ENCODE data around the gene TBC1D22B.

Gene TBC1D22B, protein sequence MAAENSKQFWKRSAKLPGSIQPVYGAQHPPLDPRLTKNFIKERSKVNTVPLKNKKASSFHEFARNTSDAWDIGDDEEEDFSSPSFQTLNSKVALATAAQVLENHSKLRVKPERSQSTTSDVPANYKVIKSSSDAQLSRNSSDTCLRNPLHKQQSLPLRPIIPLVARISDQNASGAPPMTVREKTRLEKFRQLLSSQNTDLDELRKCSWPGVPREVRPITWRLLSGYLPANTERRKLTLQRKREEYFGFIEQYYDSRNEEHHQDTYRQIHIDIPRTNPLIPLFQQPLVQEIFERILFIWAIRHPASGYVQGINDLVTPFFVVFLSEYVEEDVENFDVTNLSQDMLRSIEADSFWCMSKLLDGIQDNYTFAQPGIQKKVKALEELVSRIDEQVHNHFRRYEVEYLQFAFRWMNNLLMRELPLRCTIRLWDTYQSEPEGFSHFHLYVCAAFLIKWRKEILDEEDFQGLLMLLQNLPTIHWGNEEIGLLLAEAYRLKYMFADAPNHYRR

GRCh38 chr6:37257634-37258404, at the start of gene TBC1D22B, which contains the start of gene TMEM217:
Gene TBC1D22B, plus strand, starts transcription at chr6:37257772. Its CDS starts 146 bp downstream, at chr6:37257918.
Gene TMEM217, minus strand, starts transcription at chr6:37258144. Its CDS starts 39,114 bp downstream, at chr6:37219030.
- no peak for TF ChIP-seq CTCF (IDR thresholded peaks at IDR 0.05; ENCODE audit: low read depth, low read length)
- in situ Hi-C loops (cut with HindIII; ENCODE audit: low sequenced_read_pairs), result no loop called here
- H3K4me3 ChIP-seq (ENCODE audit: low read depth, low read length), result peak within 1 kb of the TSS; percentile 99
- DNase-seq (ENCODE audit: low read depth, low spot score), result peak; percentile 94

GRCh38 chr6:37207903-37208456, 49.6 kb upstream of the TBC1D22B start:
- peak; percentile 78 for DNase-seq (ENCODE audit: low read depth, low spot score)
- no peak overlapping the region for H3K4me3 ChIP-seq (ENCODE audit: low read depth, low read length)
- TF ChIP-seq CTCF (IDR thresholded peaks at IDR 0.05; ENCODE audit: low read depth, low read length), result peak; percentile 84
- in situ Hi-C loops (cut with HindIII; ENCODE audit: low sequenced_read_pairs), result no loop called here

DNA sequence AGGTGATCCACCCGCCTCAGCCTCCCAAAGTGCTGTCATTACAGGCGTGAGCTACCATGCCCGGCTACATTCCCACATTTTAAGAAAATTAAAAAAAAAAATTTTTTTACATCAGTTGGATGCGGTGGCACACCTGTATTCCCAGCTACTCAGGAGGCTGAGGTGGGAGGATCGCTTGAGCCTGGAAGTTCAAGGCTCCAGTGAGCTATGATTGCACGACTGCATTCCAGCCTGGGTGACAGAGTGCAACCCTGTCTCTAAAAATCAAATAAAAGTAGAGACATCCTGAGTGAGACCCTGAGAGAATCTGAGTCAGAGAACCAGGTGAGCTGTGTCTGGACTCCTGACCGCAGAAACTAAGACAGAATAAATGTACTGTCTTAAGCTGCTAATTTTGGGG, 48.8 kb upstream of the TBC1D22B start:
- no peak overlapping the region for H3K4me3 ChIP-seq (ENCODE audit: low read depth, low read length)
- no peak for DNase-seq (ENCODE audit: low read depth, low spot score)
- no peak for TF ChIP-seq CTCF (IDR thresholded peaks at IDR 0.05; ENCODE audit: low read depth, low read length)
- in situ Hi-C loops (cut with HindIII; ENCODE audit: low sequenced_read_pairs), result no loop called here

DNA sequence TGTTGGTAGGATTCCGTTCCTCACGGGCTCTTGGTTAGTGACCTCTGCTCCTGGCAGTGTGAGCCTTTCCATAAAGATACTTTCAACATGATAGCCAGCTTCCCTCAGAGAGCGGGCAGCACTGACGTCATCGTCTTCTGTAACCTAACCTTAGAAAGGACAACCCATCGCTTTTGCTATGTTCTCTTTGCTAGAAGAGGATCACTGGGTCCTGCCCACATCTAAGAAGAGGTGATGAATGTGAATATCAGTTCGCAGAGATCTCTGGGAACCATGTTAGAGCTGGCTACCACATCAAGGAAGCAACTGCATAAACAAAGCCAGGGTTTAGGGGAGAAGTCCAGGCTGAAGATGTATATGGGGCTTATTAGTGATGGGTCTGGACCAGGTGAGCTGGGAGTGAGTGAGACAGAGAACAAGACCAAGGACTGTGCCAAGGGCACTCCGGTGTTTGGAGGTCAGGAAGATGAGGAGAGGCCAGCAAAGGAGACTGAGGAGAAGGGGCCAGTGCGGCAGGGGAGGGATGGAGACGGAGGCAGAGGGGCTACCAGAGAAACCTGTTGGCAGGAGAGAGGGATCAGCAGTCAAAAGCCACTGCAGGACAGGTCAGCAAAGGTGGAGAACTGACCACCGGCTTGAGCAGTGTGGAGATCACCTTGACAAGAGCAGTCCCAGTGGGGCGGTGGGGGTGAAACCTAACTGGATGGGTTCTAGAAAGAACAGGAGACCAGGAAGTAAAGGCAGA, 47.9 kb upstream of the TBC1D22B start:
- in situ Hi-C loops (cut with HindIII; ENCODE audit: low sequenced_read_pairs), result no loop called here
- TF ChIP-seq CTCF (IDR thresholded peaks at IDR 0.05; ENCODE audit: low read depth, low read length), result no peak

GRCh38 chr6:37210313-37210968, 47.1 kb upstream of the TBC1D22B start:
- in situ Hi-C loops (cut with HindIII; ENCODE audit: low sequenced_read_pairs), result no loop called here
- peak; percentile 80 for DNase-seq (ENCODE audit: low read depth, low spot score)
- no peak overlapping the region for H3K4me3 ChIP-seq (ENCODE audit: low read depth, low read length)
- peak; percentile 91 for TF ChIP-seq CTCF (IDR thresholded peaks at IDR 0.05; ENCODE audit: low read depth, low read length)

More for the DNA sequence above, 47.9 kb upstream of the TBC1D22B start:
- DNase-seq (ENCODE audit: low read depth, low spot score), result no peak
- H3K4me3 ChIP-seq (ENCODE audit: low read depth, low read length), result no peak overlapping the region

All from astrocyte of the spinal cord (primary cell).